GM23338 (cell line): Measurements from ENCODE around the gene TGIF1. TPM values are rescaled to one million over a fixed set of nuclear protein-coding genes. Genes with fewer than 3 reads are reported as not detected.
A peak's percentile ranks its signal among the peaks of the same experiment; 100 is the strongest.

Experiments
- ATAC-seq: fragments of 200-7000 bp; cut with Tn5 transposase; 3 replicates; pipeline ENCODE4 v1.9.1; 2020
- DNase-seq: peaks from one replicate; pipeline ENCODE4 v3.0.0-alpha.2; 2015; ENCODE audit warnings: low spot score
- H2AFZ ChIP-seq: fragments of 200-600 bp; sonication (generic); 2 replicates; pipeline ENCODE4 v1.8.0; 2016; ENCODE audit warnings: antibody characterized with exemption, mild to moderate bottlenecking, moderate library complexity
- H3F3A ChIP-seq: fragments of 200-600 bp; sonication (generic); replicated peaks from 2 replicates; pipeline ENCODE4 v1.8.0; 2017; ENCODE audit warnings: antibody characterized with exemption, mixed run types, low read depth
- H3K27ac ChIP-seq: fragments of 200-600 bp; sonication (generic); 2 replicates; pipeline ENCODE4 v1.6.1; 2016; ENCODE audit warnings: low read depth
- H3K27me3 ChIP-seq: fragments of 200-600 bp; sonication (generic); 2 replicates; pipeline ENCODE4 v1.8.0; 2016; ENCODE audit warnings: mild to moderate bottlenecking, mixed run types, moderate library complexity; ENCODE audit not compliant: insufficient read depth
- H3K36me3 ChIP-seq: fragments of 200-600 bp; sonication (generic); 2 replicates; pipeline ENCODE4 v1.8.0; 2016; ENCODE audit warnings: mild to moderate bottlenecking; ENCODE audit not compliant: insufficient read depth
- H3K4me1 ChIP-seq: fragments of 200-600 bp; sonication (generic); 2 replicates; pipeline ENCODE4 v1.8.0; 2016; ENCODE audit warnings: mild to moderate bottlenecking, moderate library complexity; ENCODE audit not compliant: insufficient read depth
- H3K4me2 ChIP-seq: fragments of 200-600 bp; sonication (generic); 2 replicates; pipeline ENCODE4 v1.7.1; 2017; ENCODE audit warnings: mixed run types
- H3K4me3 ChIP-seq: fragments of 200-600 bp; sonication (generic); 2 replicates; pipeline ENCODE4 v1.6.1; 2016; ENCODE audit warnings: mixed run types
- H3K79me2 ChIP-seq: fragments of 200-600 bp; sonication (generic); replicated peaks from 2 replicates; pipeline ENCODE4 v1.8.0; 2017; ENCODE audit warnings: mild to moderate bottlenecking; ENCODE audit not compliant: insufficient read depth
- H3K9me2 ChIP-seq: fragments of 200-600 bp; sonication (generic); 2 replicates; pipeline ENCODE4 v1.8.0; 2017; ENCODE audit not compliant: insufficient read depth
- H4K20me1 ChIP-seq: fragments of 200-600 bp; sonication (generic); replicated peaks from 2 replicates; pipeline ENCODE4 v1.8.0; 2017; ENCODE audit warnings: mild to moderate bottlenecking; ENCODE audit not compliant: insufficient read depth
- H3K27ac Mint-ChIP-seq: 2 replicates; pipeline ENCODE4 v1.8.0; 2020; ENCODE audit warnings: inconsistent platforms, mild to moderate bottlenecking, moderate library complexity, mixed read lengths
- H3K27me3 Mint-ChIP-seq: 3 replicates; pipeline ENCODE4 v1.8.0; 2022; ENCODE audit warnings: low read depth, mild to moderate bottlenecking, moderate library complexity, mixed read lengths, inconsistent platforms; ENCODE audit not compliant: insufficient read depth, poor library complexity
- H3K36me3 Mint-ChIP-seq: 3 replicates; pipeline ENCODE4 v1.8.0; 2021; ENCODE audit warnings: low read depth, mild to moderate bottlenecking, inconsistent platforms, moderate library complexity, mixed read lengths
- H3K4me1 Mint-ChIP-seq: 3 replicates; pipeline ENCODE4 v1.8.0; 2020; ENCODE audit warnings: mild to moderate bottlenecking, inconsistent platforms, mixed read lengths
- H3K4me3 Mint-ChIP-seq: 3 replicates; pipeline ENCODE4 v1.8.0; 2021; ENCODE audit warnings: moderate library complexity, mild to moderate bottlenecking, inconsistent platforms, mixed read lengths
- H3K9me3 Mint-ChIP-seq: 3 replicates; pipeline ENCODE4 v1.8.0; 2020; ENCODE audit warnings: moderate library complexity, mild to moderate bottlenecking, inconsistent platforms, mixed read lengths
- CREB1 ChIP-seq: fragments of 250-450 bp; sonication (Bioruptor Pico); IDR thresholded peaks from 2 replicates; pipeline ENCODE4 v1.5.0; 2020; ENCODE audit warnings: low read depth, mild to moderate bottlenecking, moderate library complexity
- CTCF ChIP-seq, 2 experiments: fragments of 200-600 bp in 1 of 2; sonication (generic) in 1 of 2; conservative IDR thresholded peaks; 2 replicates each; pipeline versions ENCODE4 v1.5.1 to v1.6.1; 2016 to 2017; ENCODE audit warnings: antibody characterized with exemption in 2 of 2, low read depth in 2 of 2, mild to moderate bottlenecking in 2 of 2, moderate library complexity in 1 of 2
- ETS1 ChIP-seq: IDR thresholded peaks from 2 replicates; pipeline ENCODE4 v1.6.1; 2016; ENCODE audit warnings: antibody characterized with exemption
- EZH2 ChIP-seq: fragments of 200-600 bp; sonication (generic); IDR thresholded peaks from one replicate; pipeline ENCODE4 v1.8.0; 2017; ENCODE audit warnings: antibody characterized with exemption, mild to moderate bottlenecking, low read depth; ENCODE audit not compliant: unreplicated experiment
- EZH2phosphoT487 ChIP-seq: fragments of 200-600 bp; sonication (generic); IDR thresholded peaks from one replicate; pipeline ENCODE4 v1.8.1; 2018; ENCODE audit warnings: antibody characterized with exemption; ENCODE audit not compliant: unreplicated experiment
- JUNB ChIP-seq: IDR thresholded peaks from one replicate; pipeline ENCODE4 v1.6.1; 2016; ENCODE audit warnings: antibody characterized with exemption; ENCODE audit not compliant: unreplicated experiment
- NANOG ChIP-seq: IDR thresholded peaks from 2 replicates; pipeline ENCODE4 v1.6.1; 2016; ENCODE audit warnings: antibody characterized with exemption, borderline replicate concordance
- POLR2AphosphoS5 ChIP-seq: IDR thresholded peaks from 2 replicates; pipeline ENCODE4 v1.6.1; 2016; ENCODE audit warnings: antibody characterized with exemption, low read depth
- REST ChIP-seq: IDR thresholded peaks from one replicate; pipeline ENCODE4 v1.6.1; 2018; ENCODE audit warnings: antibody characterized with exemption; ENCODE audit not compliant: unreplicated experiment
- STAT1 ChIP-seq: IDR thresholded peaks from one replicate; pipeline ENCODE4 v1.6.1; 2016; ENCODE audit warnings: antibody characterized with exemption; ENCODE audit not compliant: unreplicated experiment
- ZNF114 ChIP-seq: fragments of 250-450 bp; sonication (Bioruptor Pico); IDR thresholded peaks from 2 replicates; pipeline ENCODE4 v1.5.0; 2020; ENCODE audit warnings: mild to moderate bottlenecking, moderate library complexity
- ZNF331 ChIP-seq: fragments of 250-450 bp; sonication (Bioruptor Pico); IDR thresholded peaks from 2 replicates; pipeline ENCODE4 v1.5.0; 2020; ENCODE audit warnings: low read depth, mild to moderate bottlenecking, moderate library complexity
- ZNF462 ChIP-seq: fragments of 250-450 bp; sonication (Bioruptor Pico); IDR thresholded peaks from 2 replicates; pipeline ENCODE4 v1.5.0; 2020; ENCODE audit warnings: mild to moderate bottlenecking, moderate library complexity
- polyA plus RNA-seq: library from polyadenylated mRNA; unstranded; fragments of >200 nt; fragmentation: Nextera tagmentation; extraction: Ambion mirVana; gene quantifications from 2 replicates; pipeline ENCODE4 v1.2.1, GENCODE V29; 2016
- total RNA-seq: library from RNA; depleted of rRNA; stranded (reverse); fragments of >200 nt; shearing (Covaris generic); gene quantifications from 2 replicates; pipeline ENCODE4 v1.2.3, GENCODE V29; 2014

TGIF1 gene
- total and polyA plus RNA-seq, 2 experiments from 2014 or later: 294 to 316 TPM

- H3K4me2 ChIP-seq: peak overlapping the region; percentile 88
- peaks cover 25% of the 10 kb centered on the region for H3K4me1 ChIP-seq
- peaks cover 84% of the 10 kb centered on the region for H3K79me2 ChIP-seq
- H3K27ac ChIP-seq: peak overlapping the region; percentile 73
- peaks cover 17% of the 10 kb centered on the region for H3K9me3 Mint-ChIP-seq
- no peaks in the 10 kb centered on the region for H3K9me2 ChIP-seq
- ATAC-seq: no peak
- peaks cover 69% of the 10 kb centered on the region for H3K36me3 Mint-ChIP-seq
- H3K4me3 ChIP-seq: peak overlapping the region; percentile 83
- H3F3A ChIP-seq: peaks cover 12% of the 10 kb centered on the region; the same call in 1 of the 2 replicates
- TF ChIP-seq ETS1: no peak
- no peak for TF ChIP-seq JUNB
- no peak for TF ChIP-seq STAT1
- no peak; the same call in 1 of the 2 replicates for TF ChIP-seq POLR2AphosphoS5
- TF ChIP-seq CTCF (conservative IDR thresholded peaks at IDR 0.05; ENCODE audit: low read depth in 2 of 2): no peak
- no peak for TF ChIP-seq EZH2phosphoT487
- no peak for TF ChIP-seq NANOG
- no peak for TF ChIP-seq ZNF331 (CRISPR knock-in tag)
- TF ChIP-seq ZNF114 (CRISPR knock-in tag): no peak
- no peak for TF ChIP-seq ZNF462 (CRISPR knock-in tag)
- TF ChIP-seq EZH2: no peak
- no peak for TF ChIP-seq REST
- no peak for TF ChIP-seq CREB1 (CRISPR knock-in tag)
- peaks cover 9% of the 10 kb centered on the region; the same call in 1 of the 2 replicates for H3K36me3 ChIP-seq
- H3K27me3 ChIP-seq: no peaks in the 10 kb centered on the region
- DNase-seq: no peak
- peak overlapping the region; percentile 98 for H3K27ac Mint-ChIP-seq
- no peak overlapping the region for H2AFZ ChIP-seq
- H3K27me3 Mint-ChIP-seq: peaks cover 48% of the 10 kb centered on the region
- peaks cover 4% of the 10 kb centered on the region; the same call in 1 of the 2 replicates for H4K20me1 ChIP-seq
- H3K4me3 Mint-ChIP-seq: peak overlapping the region; percentile 98
- H3K4me1 Mint-ChIP-seq: peaks cover 33% of the 10 kb centered on the region
These were observed 3.0 kb downstream of the TGIF1 start for GRCh38 chr18:3452750-3453539.
